Thoracic aorta (tissue), 2 donors: ENCODE data around the gene PLXDC2. TPM values are rescaled to one million over a fixed set of nuclear protein-coding genes. Genes with fewer than 3 reads are reported as not detected.
"Not testable (repeated sequence)": the region's sequence is repeated elsewhere in the genome, so short reads cannot be mapped to it uniquely, and the experiment has no call there.

ENCODE experiments used
- ATAC-seq: fragments of 150-250 bp; one replicate; pipeline ENCODE4 v1.8.0; 2017; ENCODE audit warnings: low read depth; ENCODE audit not compliant: insufficient number of reproducible peaks, low FRiP score
- DNase-seq: peaks from one replicate; pipeline ENCODE4 v3.0.0-alpha.2; 2020; ENCODE audit warnings: low spot score
- H3K27ac ChIP-seq, 2 donors: fragments of 200-600 bp; sonication (generic); 1 replicate in 1 of 2; 2 replicates in 1 of 2; pipeline ENCODE4 v1.5.1; 2016; ENCODE audit warnings: mild to moderate bottlenecking in 2 of 2, moderate library complexity in 2 of 2
- H3K27me3 ChIP-seq: fragments of 200-600 bp; sonication (generic); replicated peaks from 2 replicates; pipeline ENCODE4 v1.6.0; 2016; ENCODE audit warnings: mild to moderate bottlenecking; ENCODE audit not compliant: insufficient read depth
- H3K36me3 ChIP-seq: fragments of 200-600 bp; sonication (generic); one replicate; pipeline ENCODE4 v1.5.1; 2016
- H3K4me1 ChIP-seq, 2 donors: fragments of 200-600 bp; sonication (generic); 1 replicate in 1 of 2; 2 replicates in 1 of 2; pipeline versions ENCODE4 v1.5.1 to v1.6.0; 2016; ENCODE audit warnings: low read depth in 2 of 2, mild to moderate bottlenecking in 1 of 2; ENCODE audit not compliant: control insufficient read depth in 1 of 2
- H3K4me3 ChIP-seq: fragments of 200-600 bp; sonication (generic); 2 replicates; pipeline ENCODE4 v1.5.1; 2016; ENCODE audit warnings: mild to moderate bottlenecking
- H3K9me3 ChIP-seq: fragments of 200-600 bp; sonication (generic); 2 replicates; pipeline ENCODE4 v1.5.1; 2016
- total RNA-seq, 2 donors: library from RNA; depleted of rRNA; stranded (reverse); fragments of >200 nt; gene quantifications; one replicate each; pipeline versions ENCODE4 v1.1.0 to v1.2.3, GENCODE V29; 2016
- TF ChIP-seq, protein P1 (sequence below): fragments of 200-600 bp; sonication (generic); IDR thresholded peaks from one replicate; pipeline ENCODE4 v1.5.1; 2019; ENCODE audit warnings: antibody characterized with exemption

Gene PLXDC2
- total RNA-seq, result 100 to 1,000 TPM; 105 to 155 TPM

GRCh38 chr10:19816411-19817230 is at the start of gene PLXDC2:
Gene PLXDC2, plus strand, starts transcription at chr10:19816432.
- ATAC-seq (no peak), DNase-seq (peak; percentile 17)
- Histone ChIP-seq H3K27me3 (no peaks in the 10 kb centered on the region), H3K36me3 (no peaks in the 10 kb centered on the region), H3K4me1 (peaks cover 35 to 44% of the 10 kb centered on the region in 2 donors), H3K4me3 (peak within 1 kb of the TSS; percentile 98), H3K27ac (peak within 1 kb of the TSS; percentile 90 to 95), H3K9me3 (no peaks in the 10 kb centered on the region)
- TF ChIP-seq, protein P1, sequence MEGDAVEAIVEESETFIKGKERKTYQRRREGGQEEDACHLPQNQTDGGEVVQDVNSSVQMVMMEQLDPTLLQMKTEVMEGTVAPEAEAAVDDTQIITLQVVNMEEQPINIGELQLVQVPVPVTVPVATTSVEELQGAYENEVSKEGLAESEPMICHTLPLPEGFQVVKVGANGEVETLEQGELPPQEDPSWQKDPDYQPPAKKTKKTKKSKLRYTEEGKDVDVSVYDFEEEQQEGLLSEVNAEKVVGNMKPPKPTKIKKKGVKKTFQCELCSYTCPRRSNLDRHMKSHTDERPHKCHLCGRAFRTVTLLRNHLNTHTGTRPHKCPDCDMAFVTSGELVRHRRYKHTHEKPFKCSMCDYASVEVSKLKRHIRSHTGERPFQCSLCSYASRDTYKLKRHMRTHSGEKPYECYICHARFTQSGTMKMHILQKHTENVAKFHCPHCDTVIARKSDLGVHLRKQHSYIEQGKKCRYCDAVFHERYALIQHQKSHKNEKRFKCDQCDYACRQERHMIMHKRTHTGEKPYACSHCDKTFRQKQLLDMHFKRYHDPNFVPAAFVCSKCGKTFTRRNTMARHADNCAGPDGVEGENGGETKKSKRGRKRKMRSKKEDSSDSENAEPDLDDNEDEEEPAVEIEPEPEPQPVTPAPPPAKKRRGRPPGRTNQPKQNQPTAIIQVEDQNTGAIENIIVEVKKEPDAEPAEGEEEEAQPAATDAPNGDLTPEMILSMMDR, result no peak

DNA sequence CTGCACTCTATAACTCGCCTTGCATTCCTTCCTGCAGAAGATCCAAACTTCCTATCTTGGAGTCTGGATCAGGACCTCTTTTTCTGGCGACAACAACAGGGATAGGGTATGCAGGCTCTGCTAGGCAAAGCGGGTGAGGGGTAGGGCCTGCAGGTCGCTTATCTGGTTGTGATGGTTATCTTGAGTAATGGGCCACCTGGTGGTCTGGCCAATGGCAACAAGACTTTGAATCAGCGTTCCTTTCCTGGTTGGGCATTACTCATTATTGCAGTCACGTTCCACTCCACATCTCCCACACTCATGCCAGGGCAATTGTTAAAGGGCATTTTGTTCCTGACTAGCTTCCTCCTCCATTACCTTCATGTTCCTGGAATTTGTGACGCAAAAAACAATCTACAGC is 48.4 kb upstream of the PLXDC2 start:
- TF ChIP-seq, protein P1, result no peak
- H3K27ac ChIP-seq, result no peak overlapping the region
- H3K4me3 ChIP-seq, result no peak overlapping the region
- H3K9me3 ChIP-seq, result no peaks in the 10 kb centered on the region
- ATAC-seq (no peak), DNase-seq (no peak)
- no peaks in the 10 kb centered on the region for H3K36me3 ChIP-seq
- H3K27me3 ChIP-seq, result no peaks in the 10 kb centered on the region
- peaks cover 4 to 5% of the 10 kb centered on the region in 2 donors for H3K4me1 ChIP-seq

- not testable (repeated sequence) for ATAC-seq, H3K9me3 ChIP-seq, H3K27me3 ChIP-seq, H3K4me1 ChIP-seq, H3K36me3 ChIP-seq, H3K4me3 ChIP-seq, DNase-seq
- peak overlapping the region in 1 of 2 donors; percentile 8 for H3K27ac ChIP-seq
Measured at GRCh38 chr10:19769826-19770225, 46.4 kb upstream of the PLXDC2 start.

DNA sequence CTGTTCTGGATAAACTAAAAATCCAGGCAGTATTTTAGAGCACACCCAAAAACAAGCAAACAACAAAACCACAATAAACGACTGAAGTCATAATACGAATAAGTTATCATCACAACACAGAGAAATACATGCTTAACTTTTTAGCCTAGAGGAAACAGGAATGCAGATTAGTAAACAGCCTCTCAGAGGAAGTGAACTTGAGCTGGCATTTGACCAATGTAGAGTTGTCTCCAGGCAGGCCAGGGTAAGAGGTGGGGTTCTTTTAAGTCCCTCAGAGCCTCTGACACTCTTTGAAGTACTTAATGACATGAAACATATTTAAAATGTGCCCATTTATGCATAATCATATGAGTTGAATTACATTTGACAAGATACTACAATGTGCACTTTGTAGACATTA is 43.3 kb upstream of the PLXDC2 start:
- DNase-seq (no peak), ATAC-seq (no peak)
- Histone ChIP-seq H3K9me3 (no peaks in the 10 kb centered on the region), H3K36me3 (no peaks in the 10 kb centered on the region), H3K27me3 (no peaks in the 10 kb centered on the region), H3K27ac (no peak overlapping the region), H3K4me3 (no peak overlapping the region), H3K4me1 (peaks cover 4 to 5% of the 10 kb centered on the region in 2 donors)
- TF ChIP-seq, protein P1, result no peak

DNA sequence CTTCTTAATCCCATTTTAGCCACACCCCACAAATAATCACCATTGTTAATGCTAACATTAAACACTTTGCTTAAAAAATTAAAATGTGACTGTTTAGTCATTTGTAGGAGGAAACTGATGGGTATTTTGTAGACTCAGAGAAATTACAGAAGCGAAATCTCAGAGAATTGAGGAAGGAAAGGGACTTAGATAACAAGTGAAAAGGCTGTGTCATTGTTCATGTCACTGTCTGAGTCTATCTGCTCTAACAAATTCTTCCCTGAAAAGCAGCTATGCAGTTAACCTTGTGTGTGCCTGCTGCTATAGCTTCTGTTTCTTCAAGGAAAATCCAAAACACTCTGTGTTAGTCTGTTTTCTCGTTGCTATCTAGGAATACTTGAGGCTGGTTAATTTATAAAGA is 40.9 kb upstream of the PLXDC2 start:
- Histone ChIP-seq H3K4me1 (no peaks in the 10 kb centered on the region), H3K36me3 (no peaks in the 10 kb centered on the region), H3K27ac (no peak overlapping the region), H3K9me3 (no peaks in the 10 kb centered on the region), H3K27me3 (no peaks in the 10 kb centered on the region), H3K4me3 (no peak overlapping the region)
- TF ChIP-seq, protein P1, result no peak
- ATAC-seq, result no peak
- DNase-seq, result no peak
